ENCODE results near the gene GRK5. TPM values are rescaled to one million over a fixed set of nuclear protein-coding genes. Genes with fewer than 3 reads are reported as not detected.

Gene GRK5
- total and polyA plus RNA-seq, 5 donors from 2014 or later: 5.1 to 46.4 (median 14.5) TPM

DNA sequence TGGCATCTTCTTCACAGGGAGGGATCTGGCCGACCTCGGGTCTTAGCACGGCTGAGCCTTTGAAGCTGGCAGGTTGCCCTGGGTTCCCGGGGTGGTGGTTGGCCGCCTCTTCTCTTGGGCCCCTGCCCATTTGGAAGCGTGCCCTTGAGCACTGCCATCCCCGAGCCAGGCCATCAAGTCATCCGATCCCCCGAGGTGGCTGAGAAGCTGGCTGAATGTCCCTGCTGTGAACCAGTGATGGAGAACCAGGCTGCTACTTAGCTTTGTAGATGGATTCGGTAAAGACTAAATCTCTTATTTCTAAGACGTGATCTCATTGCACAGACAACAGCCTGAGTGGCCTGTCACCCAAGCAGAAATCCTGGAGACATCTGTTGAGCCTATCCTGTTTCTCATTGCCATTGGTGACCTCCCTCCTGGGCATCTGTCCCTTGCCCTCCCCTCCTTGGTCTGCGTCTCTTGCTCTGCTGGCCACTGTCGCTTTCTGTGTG lies 74.3 kb downstream of the GRK5 start:
- H3K36me3 Mint-ChIP-seq: peaks cover 5% of the 10 kb centered on the region
- H3K9me3 ChIP-seq (ENCODE audit: control insufficient read depth in 2 of 2, low read length in 2 of 2): no peaks in the 10 kb centered on the region
- no peaks in the 10 kb centered on the region for H3K27me3 Mint-ChIP-seq
- DNase-seq (no peak), ATAC-seq (ENCODE audit: low read depth in 2 of 2) (no peak)
- no peak overlapping the region for H3K4me3 ChIP-seq (ENCODE audit: low read depth, low read length)
- peak overlapping the region in 2 of 3 donors; percentile 68 to 71 for H3K27ac Mint-ChIP-seq
- H3K4me3 Mint-ChIP-seq: peak overlapping the region in 2 of 4 donors; percentile 4 to 37
- peaks cover 21 to 81% (median 56%) of the 10 kb centered on the region in 4 donors for H3K4me1 Mint-ChIP-seq
- no peaks in the 10 kb centered on the region for H3K27me3 ChIP-seq (ENCODE audit: control insufficient read depth, insufficient read depth, low read length)
- no peaks in the 10 kb centered on the region for H3K36me3 ChIP-seq (ENCODE audit: control insufficient read depth, insufficient read depth, low read length)
- no peak overlapping the region for H3K27ac ChIP-seq (ENCODE audit: insufficient read depth, low read length, poor library complexity, severe bottlenecking)
- H3K9me3 Mint-ChIP-seq: no peaks in the 10 kb centered on the region
- H3K4me1 ChIP-seq (ENCODE audit: control insufficient read depth, insufficient read depth, low read length, poor library complexity, severe bottlenecking): peaks cover 52% of the 10 kb centered on the region

DNA sequence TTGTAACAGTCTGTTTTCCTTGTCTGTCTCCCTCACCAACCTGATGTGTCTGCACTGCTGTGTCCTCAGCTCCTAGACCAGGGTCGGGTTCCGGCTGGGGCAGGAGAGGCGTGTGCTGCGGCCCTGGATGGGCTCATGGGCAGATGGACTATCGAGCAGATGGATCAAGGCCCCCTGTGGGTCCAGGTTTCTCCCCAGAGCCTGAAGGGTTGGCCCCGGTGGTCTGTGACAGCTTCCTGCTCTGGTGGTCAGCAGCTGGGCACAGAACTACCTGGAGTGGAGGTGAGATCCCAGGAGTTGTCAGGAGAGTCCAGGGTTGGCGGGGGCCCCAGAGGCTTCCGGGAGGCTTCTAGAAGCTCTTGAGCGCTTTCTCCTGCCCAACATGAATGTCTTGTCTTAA lies 75.1 kb downstream of the GRK5 start:
- no peaks in the 10 kb centered on the region for H3K9me3 ChIP-seq (ENCODE audit: control insufficient read depth in 2 of 2, low read length in 2 of 2)
- Mint-ChIP-seq H3K4me1 (peaks cover 19 to 87% (median 57%) of the 10 kb centered on the region in 4 donors), H3K4me3 (no peak overlapping the region), H3K27me3 (no peaks in the 10 kb centered on the region), H3K27ac (peak overlapping the region; percentile 68 to 89 (median 71)), H3K9me3 (no peaks in the 10 kb centered on the region), H3K36me3 (peaks cover 3% of the 10 kb centered on the region)
- DNase-seq: no peak
- no peak overlapping the region for H3K27ac ChIP-seq (ENCODE audit: insufficient read depth, low read length, poor library complexity, severe bottlenecking)
- no peak overlapping the region for H3K4me3 ChIP-seq (ENCODE audit: low read depth, low read length)
- H3K36me3 ChIP-seq (ENCODE audit: control insufficient read depth, insufficient read depth, low read length): no peaks in the 10 kb centered on the region
- no peaks in the 10 kb centered on the region for H3K27me3 ChIP-seq (ENCODE audit: control insufficient read depth, insufficient read depth, low read length)
- ATAC-seq (ENCODE audit: low read depth in 2 of 2): no peak
- peaks cover 57% of the 10 kb centered on the region for H3K4me1 ChIP-seq (ENCODE audit: control insufficient read depth, insufficient read depth, low read length, poor library complexity, severe bottlenecking)

DNA sequence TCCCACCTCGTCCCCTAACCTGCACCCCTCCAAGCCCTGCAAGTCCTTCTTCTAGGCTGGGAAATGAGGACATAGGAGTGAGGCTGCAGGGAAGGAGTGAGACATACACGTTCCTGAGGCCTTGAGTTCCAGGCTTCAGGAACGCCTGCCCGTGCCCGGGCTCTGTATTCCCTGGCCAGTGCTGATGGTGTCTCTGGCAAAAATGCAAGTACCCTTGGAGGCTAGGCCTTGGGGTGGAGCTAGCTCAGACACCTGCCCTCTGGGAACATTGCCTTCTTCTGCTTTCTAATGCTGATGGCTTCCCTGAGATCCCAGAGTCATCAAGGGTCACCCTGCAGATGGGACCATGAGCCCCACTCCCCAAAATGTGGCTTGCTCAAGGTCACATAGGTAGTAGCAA lies 76.0 kb downstream of the GRK5 start:
- H3K36me3 ChIP-seq (ENCODE audit: control insufficient read depth, insufficient read depth, low read length): no peaks in the 10 kb centered on the region
- peaks cover 58% of the 10 kb centered on the region for H3K4me1 ChIP-seq (ENCODE audit: control insufficient read depth, insufficient read depth, low read length, poor library complexity, severe bottlenecking)
- peak overlapping the region; percentile 64 for H3K4me3 ChIP-seq (ENCODE audit: low read depth, low read length)
- DNase-seq (no peak), ATAC-seq (ENCODE audit: low read depth in 2 of 2) (no peak)
- H3K36me3 Mint-ChIP-seq: no peaks in the 10 kb centered on the region
- H3K9me3 ChIP-seq (ENCODE audit: control insufficient read depth in 2 of 2, low read length in 2 of 2): no peaks in the 10 kb centered on the region
- peak overlapping the region; percentile 82 to 92 (median 87) for H3K27ac Mint-ChIP-seq
- H3K4me1 Mint-ChIP-seq: peaks cover 15 to 94% (median 59%) of the 10 kb centered on the region in 4 donors
- no peaks in the 10 kb centered on the region for H3K27me3 Mint-ChIP-seq
- H3K27ac ChIP-seq (ENCODE audit: insufficient read depth, low read length, poor library complexity, severe bottlenecking): peak overlapping the region; percentile 39
- no peaks in the 10 kb centered on the region for H3K9me3 Mint-ChIP-seq
- peak overlapping the region in 3 of 4 donors; percentile 48 to 85 (median 80) for H3K4me3 Mint-ChIP-seq
- H3K27me3 ChIP-seq (ENCODE audit: control insufficient read depth, insufficient read depth, low read length): no peaks in the 10 kb centered on the region

DNA sequence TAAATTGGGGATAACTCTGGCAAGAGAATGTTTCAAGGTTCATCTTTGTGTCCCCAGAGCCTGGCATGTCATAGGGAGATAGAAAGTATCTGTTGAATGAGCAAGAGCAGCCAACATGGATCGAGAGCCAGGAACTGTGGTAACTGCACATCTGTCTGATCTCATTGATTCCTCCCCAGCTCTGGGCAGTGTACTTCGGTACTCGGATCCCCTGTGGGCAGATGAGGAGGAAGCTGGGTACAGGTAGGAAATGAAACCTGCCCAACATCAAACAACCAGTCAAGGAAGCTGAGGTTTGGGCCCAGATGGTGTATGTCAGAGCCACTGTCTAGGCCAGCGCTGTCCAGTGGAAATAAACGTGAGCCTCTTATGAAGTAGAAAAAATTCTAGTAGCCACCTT lies 76.4 kb downstream of the GRK5 start:
- H3K27me3 ChIP-seq (ENCODE audit: control insufficient read depth, insufficient read depth, low read length): no peaks in the 10 kb centered on the region
- peaks cover 15 to 96% (median 59%) of the 10 kb centered on the region in 4 donors for H3K4me1 Mint-ChIP-seq
- no peaks in the 10 kb centered on the region for H3K36me3 ChIP-seq (ENCODE audit: control insufficient read depth, insufficient read depth, low read length)
- H3K36me3 Mint-ChIP-seq: no peaks in the 10 kb centered on the region
- H3K4me1 ChIP-seq (ENCODE audit: control insufficient read depth, insufficient read depth, low read length, poor library complexity, severe bottlenecking): peaks cover 63% of the 10 kb centered on the region
- ATAC-seq (ENCODE audit: low read depth in 2 of 2): peak; percentile 66 to 78
- peak overlapping the region; percentile 48 to 85 (median 76) for H3K4me3 Mint-ChIP-seq
- peak overlapping the region; percentile 64 for H3K27ac ChIP-seq (ENCODE audit: insufficient read depth, low read length, poor library complexity, severe bottlenecking)
- peak overlapping the region; percentile 82 to 92 (median 87) for H3K27ac Mint-ChIP-seq
- no peaks in the 10 kb centered on the region for H3K9me3 Mint-ChIP-seq
- no peaks in the 10 kb centered on the region for H3K9me3 ChIP-seq (ENCODE audit: control insufficient read depth in 2 of 2, low read length in 2 of 2)
- peak overlapping the region; percentile 64 for H3K4me3 ChIP-seq (ENCODE audit: low read depth, low read length)
- peak; percentile 15 to 77 (median 35) for DNase-seq
- no peaks in the 10 kb centered on the region for H3K27me3 Mint-ChIP-seq

DNA sequence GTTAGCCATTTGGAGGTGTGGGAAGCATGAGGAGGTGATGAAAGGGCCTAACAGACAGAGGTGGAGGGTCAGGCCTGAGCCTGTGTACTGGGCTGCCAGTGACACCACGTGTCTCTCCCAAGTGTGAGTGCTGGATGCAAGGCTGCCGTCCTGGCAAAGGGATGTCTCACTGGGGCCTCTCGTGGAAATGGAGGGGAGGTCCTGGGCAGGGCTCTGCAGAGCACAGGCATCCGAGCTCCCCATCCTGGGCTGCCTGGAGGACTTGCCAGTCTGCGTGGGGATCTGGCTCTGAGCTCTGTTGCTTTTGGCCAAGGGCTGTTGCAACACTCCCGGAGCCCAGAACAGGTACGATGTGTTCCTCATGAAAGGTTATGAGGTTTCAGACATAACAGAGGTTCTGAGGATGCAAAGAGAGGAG lies 77.3 kb downstream of the GRK5 start:
- Mint-ChIP-seq H3K4me3 (peak overlapping the region; percentile 48 to 82 (median 78)), H3K27me3 (no peaks in the 10 kb centered on the region), H3K4me1 (peaks cover 20 to 97% (median 59%) of the 10 kb centered on the region in 4 donors), H3K9me3 (no peaks in the 10 kb centered on the region), H3K36me3 (no peaks in the 10 kb centered on the region), H3K27ac (peak overlapping the region; percentile 73 to 95 (median 87))
- peaks cover 71% of the 10 kb centered on the region for H3K4me1 ChIP-seq (ENCODE audit: control insufficient read depth, insufficient read depth, low read length, poor library complexity, severe bottlenecking)
- no peaks in the 10 kb centered on the region for H3K36me3 ChIP-seq (ENCODE audit: control insufficient read depth, insufficient read depth, low read length)
- no peaks in the 10 kb centered on the region for H3K9me3 ChIP-seq (ENCODE audit: control insufficient read depth in 2 of 2, low read length in 2 of 2)
- DNase-seq: no peak
- peak overlapping the region; percentile 83 for H3K4me3 ChIP-seq (ENCODE audit: low read depth, low read length)
- no peaks in the 10 kb centered on the region for H3K27me3 ChIP-seq (ENCODE audit: control insufficient read depth, insufficient read depth, low read length)
- peak overlapping the region; percentile 64 for H3K27ac ChIP-seq (ENCODE audit: insufficient read depth, low read length, poor library complexity, severe bottlenecking)
- ATAC-seq (ENCODE audit: low read depth in 2 of 2): no peak

DNA sequence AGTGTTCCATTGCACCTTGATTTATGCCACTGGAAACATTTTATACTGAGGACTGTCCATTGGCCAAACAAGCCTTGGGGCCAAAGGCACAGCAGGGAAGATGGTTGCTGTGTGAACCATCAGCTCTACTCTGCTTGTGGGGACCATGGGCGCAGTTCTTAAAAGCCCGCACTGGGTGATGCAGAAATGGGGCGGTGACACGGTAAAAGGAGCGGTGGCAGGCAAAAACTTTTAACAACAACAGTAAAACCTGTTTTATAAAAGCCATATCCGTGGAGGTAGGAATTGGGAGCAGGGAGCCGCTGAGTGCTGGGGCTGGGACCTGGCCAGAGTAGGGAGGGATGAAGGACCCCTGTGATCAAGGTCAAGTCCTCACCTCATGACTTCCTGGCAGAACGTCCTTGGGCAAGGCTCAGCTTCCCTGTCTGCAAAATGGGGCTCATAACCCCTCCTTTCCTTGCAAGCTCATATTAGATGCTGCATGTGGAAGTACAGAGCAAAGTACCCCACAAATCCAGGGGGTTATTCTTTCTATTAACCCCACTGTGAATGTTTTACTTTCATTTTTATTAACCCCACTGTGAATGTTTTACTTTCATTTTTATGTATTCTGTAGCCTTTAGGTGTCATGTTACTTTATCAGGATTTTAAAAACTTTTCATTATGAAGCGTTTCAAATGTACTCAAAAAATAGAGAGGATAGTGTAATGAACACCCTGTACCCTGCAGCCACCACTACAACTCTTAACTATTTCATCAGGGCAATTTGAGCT lies 78.3 kb downstream of the GRK5 start:
- Histone ChIP-seq H3K27ac (ENCODE audit: insufficient read depth, low read length, poor library complexity, severe bottlenecking) (peak overlapping the region; percentile 64), H3K4me3 (ENCODE audit: low read depth, low read length) (peak overlapping the region; percentile 83), H3K4me1 (ENCODE audit: control insufficient read depth, insufficient read depth, low read length, poor library complexity, severe bottlenecking) (peaks cover 73% of the 10 kb centered on the region), H3K27me3 (ENCODE audit: control insufficient read depth, insufficient read depth, low read length) (no peaks in the 10 kb centered on the region), H3K36me3 (ENCODE audit: control insufficient read depth, insufficient read depth, low read length) (no peaks in the 10 kb centered on the region), H3K9me3 (ENCODE audit: control insufficient read depth in 2 of 2, low read length in 2 of 2) (no peaks in the 10 kb centered on the region)
- no peaks in the 10 kb centered on the region for H3K27me3 Mint-ChIP-seq
- peak; percentile 20 to 31 for ATAC-seq (ENCODE audit: low read depth in 2 of 2)
- peak in 1 of 3 donors; percentile 51 for DNase-seq
- peaks cover 3% of the 10 kb centered on the region for H3K36me3 Mint-ChIP-seq
- H3K9me3 Mint-ChIP-seq: no peaks in the 10 kb centered on the region
- H3K4me3 Mint-ChIP-seq: peak overlapping the region; percentile 48 to 82 (median 78)
- peaks cover 27 to 97% (median 61%) of the 10 kb centered on the region in 4 donors for H3K4me1 Mint-ChIP-seq
- peak overlapping the region; percentile 73 to 95 (median 87) for H3K27ac Mint-ChIP-seq

DNA sequence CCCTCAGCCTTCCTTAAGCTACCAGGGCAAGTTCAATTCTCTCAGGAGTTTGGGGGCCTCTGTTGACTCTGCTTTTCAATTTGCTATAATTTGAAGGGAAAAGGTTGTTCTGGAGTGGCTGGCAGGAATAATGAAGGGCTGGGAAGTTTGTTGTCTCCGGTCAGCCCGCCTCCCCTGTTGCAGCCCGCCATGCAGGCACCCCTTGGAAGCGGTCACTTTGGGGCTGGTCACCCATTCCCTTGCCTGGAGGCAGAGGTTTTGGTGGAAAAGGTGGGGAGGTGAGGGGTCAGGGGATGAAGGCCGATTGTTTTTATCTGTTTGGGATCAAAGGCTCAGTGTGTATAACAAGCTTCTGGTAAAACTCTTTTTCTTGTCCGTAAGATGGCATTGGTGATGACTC lies 79.1 kb downstream of the GRK5 start:
- Mint-ChIP-seq H3K36me3 (peaks cover 4% of the 10 kb centered on the region), H3K4me1 (peaks cover 31 to 97% (median 59%) of the 10 kb centered on the region in 4 donors)
- no peak for DNase-seq

More for the DNA sequence above, 79.1 kb downstream of the GRK5 start:
- Mint-ChIP-seq H3K27ac (peak overlapping the region; percentile 84 to 95 (median 87)), H3K27me3 (no peaks in the 10 kb centered on the region), H3K4me3 (peak overlapping the region; percentile 48 to 82 (median 78)), H3K9me3 (peaks cover 0 to under 1% (median 0%) of the 10 kb centered on the region in 7 donors)
- Histone ChIP-seq H3K27me3 (ENCODE audit: control insufficient read depth, insufficient read depth, low read length) (no peaks in the 10 kb centered on the region), H3K9me3 (ENCODE audit: control insufficient read depth in 2 of 2, low read length in 2 of 2) (no peaks in the 10 kb centered on the region), H3K27ac (ENCODE audit: insufficient read depth, low read length, poor library complexity, severe bottlenecking) (peak overlapping the region; percentile 64), H3K4me3 (ENCODE audit: low read depth, low read length) (no peak overlapping the region), H3K36me3 (ENCODE audit: control insufficient read depth, insufficient read depth, low read length) (no peaks in the 10 kb centered on the region), H3K4me1 (ENCODE audit: control insufficient read depth, insufficient read depth, low read length, poor library complexity, severe bottlenecking) (peaks cover 75% of the 10 kb centered on the region)
- no peak for ATAC-seq (ENCODE audit: low read depth in 2 of 2)

Measured in CD4-positive, CD25-positive, alpha-beta regulatory T cell (primary cell).